DMS 273 (cell line): Measurements from ENCODE around the gene PPARG.
A peak's percentile ranks its signal among the peaks of the same experiment; 100 is the strongest.
"Not testable (repeated sequence)": the region's sequence is repeated elsewhere in the genome, so short reads cannot be mapped to it uniquely, and the experiment has no call there.

Source experiments
- DNase-seq: peaks from one replicate; lab custom pipeline; 2025; ENCODE audit not compliant: unreplicated experiment; lab: John Stamatoyannopoulos, UW

PPARG gene

DNA sequence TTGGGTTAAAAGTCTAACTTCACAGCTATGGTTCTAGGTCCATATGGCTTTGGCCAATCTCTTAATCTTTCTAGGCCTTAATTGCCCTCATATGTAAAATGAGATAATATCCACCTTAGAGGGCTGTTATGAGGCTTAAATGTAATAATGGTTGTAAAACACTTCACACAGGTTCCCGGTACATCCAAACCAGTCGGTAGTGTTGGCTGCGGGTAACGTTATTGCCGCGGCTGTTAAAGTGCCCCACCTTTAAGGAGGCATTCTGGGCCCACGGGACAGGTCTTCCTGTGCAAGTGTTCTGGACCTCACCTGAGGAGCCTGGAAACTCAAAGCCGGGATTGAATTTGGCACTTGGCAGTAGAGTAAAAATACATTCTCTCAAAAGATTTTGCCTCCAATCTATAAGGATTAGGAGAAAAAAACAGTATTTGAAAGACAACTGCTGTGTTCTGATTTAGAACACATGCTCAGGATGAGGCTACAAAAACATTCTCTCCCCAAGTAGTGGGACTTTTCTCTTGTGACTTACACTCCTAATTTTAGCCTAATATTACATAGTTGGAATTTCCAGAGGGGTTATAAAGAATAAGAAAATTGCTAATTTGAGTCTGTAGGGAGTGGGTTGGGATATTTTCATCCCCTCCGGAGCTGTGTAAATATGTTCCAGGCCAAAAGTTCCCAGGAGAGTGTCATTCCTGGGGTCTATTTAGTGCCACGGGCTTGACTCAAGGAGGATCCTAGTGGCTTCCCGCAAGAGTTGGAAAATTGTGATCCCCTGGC is 150.5 kb downstream of the PPARG start:
- no peak for DNase-seq

DNA sequence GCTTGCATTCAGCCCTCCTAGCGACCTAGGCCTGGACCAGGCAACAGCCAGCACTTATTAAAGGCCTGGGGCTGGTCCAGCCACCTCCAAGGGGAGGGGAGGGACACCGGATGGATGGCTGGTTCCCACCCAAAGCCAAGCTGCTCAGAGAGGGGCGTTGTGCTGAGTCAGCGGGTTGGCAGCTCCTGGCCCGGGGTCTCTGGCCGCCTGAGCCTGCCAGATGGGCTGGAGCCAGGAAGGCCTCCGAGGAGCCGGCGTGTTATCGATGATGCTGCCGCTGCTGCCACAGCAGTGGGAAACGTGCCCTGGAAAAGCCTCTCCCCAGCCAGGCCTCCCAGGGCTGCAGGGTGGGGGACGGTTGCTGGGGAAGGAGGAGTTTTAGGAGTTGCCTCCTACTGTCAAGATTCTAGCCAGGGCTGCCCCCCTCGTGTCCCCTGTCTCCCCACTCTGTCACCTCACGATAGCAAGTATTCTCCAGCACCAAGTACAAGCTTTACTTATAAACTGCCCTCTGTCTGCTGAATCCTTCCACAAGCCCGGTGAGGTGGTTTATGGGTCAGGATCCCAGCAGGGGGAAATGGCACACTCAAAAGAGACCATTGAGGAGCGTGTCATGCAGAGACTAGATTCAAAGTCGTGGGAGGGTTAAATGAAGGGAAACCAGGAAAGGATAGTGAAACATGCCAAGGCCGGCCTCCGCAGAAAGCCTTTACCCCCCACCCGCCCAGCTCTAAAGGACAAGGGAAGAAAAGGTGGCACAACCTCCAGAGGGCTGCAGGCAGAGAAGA is 152.3 kb downstream of the PPARG start:
- peak; percentile 44 for DNase-seq

DNA sequence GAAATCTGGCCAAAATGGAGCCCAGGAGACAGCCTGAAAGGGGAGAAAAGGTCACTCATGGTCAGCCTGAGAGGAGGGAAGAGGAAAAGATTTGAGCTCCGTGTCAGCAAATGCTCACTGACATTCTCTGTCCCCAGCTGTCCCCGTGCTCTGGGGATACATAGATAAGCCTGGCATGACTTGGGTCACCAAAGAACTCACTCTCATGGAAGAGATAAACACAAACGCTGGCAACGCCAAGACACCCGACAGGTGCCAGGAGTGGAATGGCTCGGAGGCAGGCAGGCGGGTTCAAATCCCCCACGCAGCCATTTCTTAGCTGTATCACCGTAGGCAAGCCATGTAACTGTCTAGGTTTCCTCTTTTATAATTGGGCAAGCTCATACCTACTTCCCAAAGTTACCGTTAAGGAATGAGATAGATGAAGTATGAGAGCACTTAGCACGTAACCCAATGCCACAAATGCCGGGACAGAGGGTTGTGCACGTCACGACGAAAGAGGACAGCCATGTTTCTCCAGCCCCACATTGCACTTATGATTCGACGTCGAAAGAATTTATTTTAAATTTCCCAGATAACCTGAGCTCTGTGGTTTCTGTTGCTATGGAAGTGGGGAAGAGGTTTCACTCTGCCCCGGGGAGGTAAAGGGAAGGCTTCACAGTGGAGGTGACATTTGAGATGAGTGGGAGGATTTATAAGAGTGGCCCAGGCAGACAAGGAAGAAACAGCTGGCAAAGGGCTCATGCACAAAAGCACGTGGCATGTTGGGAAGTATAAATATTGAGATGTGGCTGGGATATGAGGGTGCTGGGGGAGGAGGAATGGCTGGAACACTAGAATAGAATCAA is 154.0 kb downstream of the PPARG start:
- peak; percentile 11 for DNase-seq

DNA sequence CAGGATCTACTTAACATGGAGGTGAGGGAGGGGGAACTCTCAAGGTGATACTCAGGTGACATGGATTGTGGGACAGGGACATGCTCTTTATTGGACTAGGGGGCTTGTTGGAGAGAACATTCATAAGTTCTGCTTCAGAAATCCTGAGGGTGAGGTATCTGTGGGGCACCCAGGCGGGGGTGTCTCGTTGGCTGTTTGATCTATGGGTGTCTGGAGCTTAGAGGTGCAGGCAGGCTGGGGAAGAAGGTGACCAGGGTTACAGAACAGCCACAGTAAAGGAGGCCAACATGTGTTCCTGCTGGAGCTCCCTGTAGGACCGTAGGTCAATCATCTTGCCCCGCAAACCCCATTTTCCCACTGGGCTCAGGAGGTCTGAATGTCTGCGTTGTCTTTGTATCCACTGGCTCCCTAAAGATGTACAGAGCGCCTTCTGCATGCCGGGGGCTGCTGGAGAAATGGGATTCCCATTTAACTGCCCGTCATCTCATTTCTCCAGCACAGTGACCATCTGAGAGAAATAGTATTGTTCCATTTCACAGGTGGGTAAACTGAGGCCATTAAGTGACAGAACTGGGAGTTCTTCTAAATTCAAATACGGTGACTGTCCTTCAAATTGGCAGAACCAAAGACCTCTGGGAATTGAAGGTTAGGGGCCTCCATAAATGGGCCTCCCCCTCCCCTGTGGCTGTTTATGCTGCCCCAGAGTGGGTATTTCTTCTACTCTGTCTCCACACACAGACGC is 155.1 kb downstream of the PPARG start:
- DNase-seq: no peak

GRCh38 chr3:12444582-12445471 is 156.0 kb downstream of the PPARG start:
- peak; percentile 38 for DNase-seq

DNA sequence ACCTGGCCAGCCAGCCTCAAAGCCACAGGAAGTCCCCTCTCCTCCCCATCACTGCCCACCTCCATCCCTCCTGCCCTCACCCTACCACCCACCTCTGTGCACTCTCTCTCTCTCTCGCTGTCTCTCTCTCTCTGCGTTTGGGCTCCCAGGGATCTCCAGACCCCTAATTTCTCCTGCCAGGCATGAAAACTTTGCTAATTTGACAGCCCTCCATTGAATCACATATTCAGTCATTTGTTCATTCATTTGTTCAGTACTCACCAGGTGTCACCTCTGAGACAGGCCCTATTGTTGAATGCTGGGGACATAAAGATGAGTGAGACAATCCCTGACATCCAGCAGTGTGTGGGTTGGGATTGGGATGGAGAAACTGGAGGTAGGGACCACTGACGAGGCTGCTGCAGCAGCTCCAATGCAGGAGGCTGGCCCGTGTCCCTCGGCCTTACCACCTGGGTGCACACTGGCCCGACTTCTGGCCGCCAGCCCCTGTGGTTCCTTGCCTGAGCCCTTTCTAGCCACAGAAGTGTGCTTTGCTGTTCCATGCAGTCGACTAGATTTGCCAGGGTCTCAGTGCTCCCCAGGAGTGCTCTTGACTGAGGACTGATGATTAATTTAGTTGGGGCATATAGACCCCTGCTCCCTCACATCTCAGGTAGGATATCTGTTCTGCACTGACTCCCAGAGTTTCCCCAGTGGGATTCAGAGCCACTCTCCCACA is 156.8 kb downstream of the PPARG start:
- DNase-seq: no peak

DNA sequence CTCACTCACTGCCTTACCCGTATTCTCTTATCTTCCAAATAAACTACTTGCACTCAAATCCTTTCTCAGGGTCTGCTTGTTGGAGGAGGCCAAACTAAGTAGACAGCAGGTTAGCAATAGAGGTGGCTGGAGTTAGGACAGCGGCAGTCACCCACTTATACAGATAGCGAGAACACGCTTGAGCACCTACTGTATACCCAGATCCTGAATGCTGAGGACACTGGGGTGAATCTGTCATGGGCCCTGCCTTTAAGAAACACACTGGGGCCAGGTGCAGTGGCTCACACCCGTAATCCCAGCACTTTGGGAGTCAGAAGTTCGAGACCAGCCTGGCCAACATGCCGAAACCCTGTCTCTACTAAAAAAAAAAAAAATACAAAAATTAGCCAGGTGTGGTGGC is 157.4 kb downstream of the PPARG start:
- no peak for DNase-seq

- no peak for DNase-seq
Observed at GRCh38 chr3:12447075-12447474, 158.2 kb downstream of the PPARG start.

GRCh38 chr3:12448404-12449202 is 159.7 kb downstream of the PPARG start:
- not testable (repeated sequence) for DNase-seq

- no peak for DNase-seq
Observed at GRCh38 chr3:12449889-12450682, 161.2 kb downstream of the PPARG start.

GRCh38 chr3:12451481-12451880 is 162.6 kb downstream of the PPARG start:
- DNase-seq: no peak

DNA sequence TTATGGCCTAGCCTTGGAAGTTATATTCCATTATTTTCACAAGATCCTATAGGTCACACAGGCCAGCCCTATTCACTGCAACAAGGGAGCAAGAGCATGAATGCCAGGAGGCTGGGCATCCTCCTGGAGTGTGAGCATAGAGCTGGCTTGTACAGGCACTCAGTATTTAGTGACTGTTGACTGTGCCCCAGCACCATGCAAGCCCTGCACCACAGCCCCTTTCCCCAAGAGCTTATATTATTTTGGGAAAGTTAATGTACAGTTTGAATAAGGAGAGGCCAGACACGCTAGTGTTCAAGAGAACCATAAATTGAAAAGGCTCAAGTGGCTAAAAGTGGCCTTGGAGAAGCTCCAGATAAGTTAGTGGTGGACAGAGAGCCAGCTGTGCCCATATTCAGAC is 163.1 kb downstream of the PPARG start:
- no peak for DNase-seq

GRCh38 chr3:12452361-12453330 is 163.8 kb downstream of the PPARG start:
- DNase-seq: no peak

- no peak for DNase-seq
Observed at GRCh38 chr3:12454076-12454815, 165.4 kb downstream of the PPARG start.

- DNase-seq: no peak
Observed at GRCh38 chr3:12454816-12455121, 165.9 kb downstream of the PPARG start.

DNA sequence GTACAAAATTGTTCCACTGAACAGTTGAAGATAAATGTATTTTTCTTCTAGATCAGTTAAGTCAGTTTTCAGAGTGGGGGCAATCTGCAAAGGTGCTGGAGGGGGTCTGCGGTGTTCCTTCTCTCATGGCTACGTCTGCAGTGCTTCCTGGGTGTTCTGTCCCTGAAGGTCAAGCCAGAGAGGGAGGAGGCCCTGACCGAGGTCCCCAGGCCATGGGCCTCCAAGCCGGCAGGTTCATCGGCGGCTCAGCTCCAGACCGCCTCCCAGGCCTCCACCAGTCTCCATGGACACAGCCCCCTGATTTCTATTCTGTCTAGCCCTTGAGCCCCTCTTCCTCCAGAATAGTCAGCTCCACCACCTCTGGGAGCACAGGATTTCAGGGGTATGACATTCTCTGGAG is 166.9 kb downstream of the PPARG start:
- no peak for DNase-seq
